HepG2 (cell line): ENCODE data around the gene FHL1. TPM values are rescaled to one million over a fixed set of nuclear protein-coding genes. Genes with fewer than 3 reads are reported as not detected.

ENCODE experiments used
- ATAC-seq: fragments of 200-7000 bp; cut with Tn5 transposase; 3 replicates; pipeline ENCODE4 v1.9.1; 2020; ENCODE audit warnings: mild to moderate bottlenecking, moderate library complexity
- BruUV-seq: library from RNA; stranded (reverse); fragments of 400-500 nt; replicated peaks from 2 replicates; lab custom pipeline; 2021; lab: Mats Ljungman, UMichigan
- CTCF ChIA-PET: fragments of 300-600 bp; formaldehyde crosslinking; extraction: SDS; loops from one replicate; lab custom pipeline; 2021; ENCODE audit warnings: low total read pairs, inconsistent platforms, low intra/inter-chr PET ratio; lab: Yijun Ruan, JAX
- POLR2A ChIA-PET: fragments of 350-600 bp; sonication (Branson Sonifier 250); formaldehyde crosslinking; loops from one replicate; lab custom pipeline; 2020; ENCODE audit warnings: antibody characterized with exemption, inconsistent platforms; lab: Yijun Ruan, JAX
- DNase-seq: peaks from one replicate; pipeline ENCODE4 v3.0.0-alpha.2; 2015; ENCODE audit warnings: low spot score
- FAIRE-seq: peaks from 3 replicates; lab custom pipeline; 2011; peaks lifted over from hg19 to GRCh38; lab: Jason Lieb, UNC
- H2AFZ ChIP-seq: one replicate; pipeline ENCODE4 v1.6.1; 2011; ENCODE audit warnings: low read length, inconsistent platforms
- H3K27ac ChIP-seq: fragments of 300-600 bp; 3 replicates; pipeline ENCODE4 v1.8.0; 2011; ENCODE audit warnings: mixed run types, mild to moderate bottlenecking, mixed read lengths, low read length, inconsistent platforms; ENCODE audit not compliant: insufficient read depth; ENCODE audit errors: extremely low read length
- H3K27me3 ChIP-seq, 2 experiments: fragments of 200-600 bp in 1 of 2; 2 replicates in 1 of 2; 3 replicates in 1 of 2; pipeline versions ENCODE4 v1.6.0 to v1.8.0; 2011; ENCODE audit warnings: low read length in 2 of 2, mild to moderate bottlenecking in 2 of 2, moderate library complexity in 2 of 2, inconsistent platforms in 1 of 2; ENCODE audit not compliant: insufficient read depth in 2 of 2, control insufficient read depth in 1 of 2
- H3K36me3 ChIP-seq, 2 experiments: fragments of 200-600 bp in 1 of 2; replicated peaks in 1 of 2; 2 replicates in 1 of 2; 3 replicates in 1 of 2; pipeline versions ENCODE4 v1.5.1 to v1.8.0; 2011; ENCODE audit warnings: low read length in 2 of 2, inconsistent platforms in 1 of 2; ENCODE audit not compliant: insufficient read depth in 2 of 2, control insufficient read depth in 1 of 2
- H3K4me1 ChIP-seq: 2 replicates; pipeline ENCODE4 v1.5.1; 2012; ENCODE audit warnings: low read length, inconsistent platforms; ENCODE audit not compliant: insufficient read depth
- H3K4me2 ChIP-seq: 2 replicates; pipeline ENCODE4 v1.6.0; 2011; ENCODE audit warnings: low read depth, low read length, inconsistent platforms
- H3K4me3 ChIP-seq, 3 experiments: fragments of 200-600 bp in 1 of 3; sonication (generic), shearing (Covaris generic) in 1 of 3; replicated peaks in 1 of 3; 2 replicates each; pipeline ENCODE4 v1.5.1; 2011 to 2016; ENCODE audit warnings: low read length in 3 of 3, inconsistent platforms in 2 of 3, low read depth in 2 of 3, mild to moderate bottlenecking in 2 of 3, control low read depth in 1 of 3, mixed read lengths in 1 of 3; ENCODE audit not compliant: insufficient read depth in 1 of 3
- H3K79me2 ChIP-seq: one replicate; pipeline ENCODE4 v1.6.1; 2011; ENCODE audit warnings: low read length, inconsistent platforms; ENCODE audit not compliant: insufficient read depth
- H3K9ac ChIP-seq: 2 replicates; pipeline ENCODE4 v1.6.0; 2011; ENCODE audit warnings: mild to moderate bottlenecking, low read depth, low read length, inconsistent platforms; ENCODE audit not compliant: insufficient read depth
- H3K9me3 ChIP-seq: 2 replicates; pipeline ENCODE4 v1.5.1; 2012; ENCODE audit warnings: mild to moderate bottlenecking, low read length
- H4K20me1 ChIP-seq: 2 replicates; pipeline ENCODE4 v1.6.0; 2011; ENCODE audit warnings: inconsistent platforms, mild to moderate bottlenecking, low read length, moderate library complexity; ENCODE audit not compliant: insufficient read depth
- GTF3A ChIP-seq: sonication (generic); formaldehyde crosslinking; conservative IDR thresholded peaks from 2 replicates; pipeline ENCODE4 v1.4.0; 2020; ENCODE audit warnings: mild to moderate bottlenecking, missing genetic modification reagents
- PAWR ChIP-seq: sonication (generic); formaldehyde crosslinking; IDR thresholded peaks from 2 replicates; pipeline ENCODE4 v1.4.0; 2020; ENCODE audit warnings: missing genetic modification reagents, mild to moderate bottlenecking, borderline replicate concordance
- TEAD2 ChIP-seq: sonication (generic); formaldehyde crosslinking; IDR thresholded peaks from 2 replicates; pipeline ENCODE4 v1.9.0; 2021; ENCODE audit warnings: missing genetic modification reagents
- ZKSCAN8 ChIP-seq: IDR thresholded peaks from 2 replicates; pipeline ENCODE4 v1.6.1; 2016; ENCODE audit warnings: borderline replicate concordance, missing genetic modification reagents, missing compliant biosample characterization
- WGBS: methylation state at CpG from one replicate; pipeline ENCODE4 v1.1.6; 2017; ENCODE audit warnings: low lambda C conversion rate; 5-methylcytosine and 5-hydroxymethylcytosine counted together
- in situ Hi-C: cut with HindIII; loops from 2 replicates; pipeline ENCODE4 v1.10.0; 2017; ENCODE audit warnings: low pct_unique_long_range_greater_than_20kb; ENCODE audit not compliant: extremely low pct_ligation_motif_present
- intact Hi-C: fragments of 100-400 bp; cut with micrococcal nuclease; formaldehyde crosslinking; loops from one replicate; pipeline ENCODE4 v1.10.0; 2022; ENCODE audit not compliant: unreplicated experiment
- polyA plus RNA-seq, 8 experiments: library from polyadenylated mRNA; depleted of rRNA in 3 of 8; stranded (reverse) in 7 of 8; unstranded in 1 of 8; fragments of >200 nt; fragmentation: Illumina TruSeq in 4 of 8; extraction: Trizol in 4 of 8; gene quantifications; 2 replicates each; pipeline versions ENCODE4 v1.2.1 to v1.2.3, GENCODE V29; 2011 to 2016; ENCODE audit warnings: low read depth in 4 of 8, missing spikeins in 1 of 8, mixed read lengths in 1 of 8; ENCODE audit not compliant: insufficient read depth in 1 of 8
- total RNA-seq, 5 experiments: library from RNA; depleted of rRNA; stranded (reverse); fragments of >200 nt; fragmentation: Illumina TruSeq; extraction: Trizol; gene quantifications; 2 replicates each; pipeline ENCODE4 v1.2.3, GENCODE V29; 2016; ENCODE audit warnings: low read depth in 1 of 5
- TF ChIP-seq, protein P1 (sequence below): sonication (generic); formaldehyde crosslinking; IDR thresholded peaks from 2 replicates; pipeline ENCODE4 v1.5.0; 2020; ENCODE audit warnings: mild to moderate bottlenecking, missing genetic modification reagents, moderate library complexity
- TF ChIP-seq, protein P2 (sequence below): sonication (generic); formaldehyde crosslinking; IDR thresholded peaks from 2 replicates; pipeline ENCODE4 v1.8.0; 2022; ENCODE audit warnings: mild to moderate bottlenecking, missing genetic modification reagents, borderline replicate concordance
- TF ChIP-seq, protein P3 (sequence below): sonication (generic); formaldehyde crosslinking; IDR thresholded peaks from 2 replicates; pipeline ENCODE4 v1.4.0; 2020; ENCODE audit warnings: missing genetic modification reagents, borderline replicate concordance
- TF ChIP-seq, protein P4 (sequence below): sonication (generic); formaldehyde crosslinking; IDR thresholded peaks from 2 replicates; pipeline ENCODE4 v1.5.0; 2020; ENCODE audit warnings: mild to moderate bottlenecking, missing genetic modification reagents

Gene FHL1
- total and polyA plus RNA-seq, 2 of the 13 experiments (the other 11 are each of a cell fraction or from before 2014, with no cell fraction given) = 0.33 TPM; not detected in 1

DNA sequence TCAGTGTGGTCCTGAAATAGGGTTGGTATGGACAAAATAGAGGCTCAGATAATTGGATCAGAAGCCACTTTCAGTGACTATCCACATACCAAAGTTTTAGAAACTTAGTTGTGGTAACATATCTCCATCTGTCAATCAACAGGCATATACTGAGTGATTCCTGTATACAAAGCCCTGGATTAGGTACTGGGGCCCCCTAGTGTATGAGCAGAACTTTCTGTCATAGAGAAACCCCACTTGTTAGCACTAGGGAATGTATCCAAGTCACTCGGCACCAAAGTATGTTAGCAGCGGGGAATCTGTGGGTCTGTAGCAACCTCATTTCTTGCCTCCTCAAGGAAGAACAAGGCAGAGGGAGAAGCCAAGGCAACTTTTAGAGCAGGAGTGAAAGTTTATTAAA, 53.1 kb downstream of the FHL1 start:
- Histone ChIP-seq H3K27ac (no peak overlapping the region), H3K9me3 (no peaks in the 10 kb centered on the region), H2AFZ (no peak overlapping the region), H3K9ac (no peak overlapping the region), H3K4me2 (no peak overlapping the region), H3K4me1 (no peaks in the 10 kb centered on the region), H3K36me3 (no peaks in the 10 kb centered on the region), H3K79me2 (no peaks in the 10 kb centered on the region), H3K27me3 (no peaks in the 10 kb centered on the region; a peak in 1 of 5 replicates), H3K4me3 (no peak overlapping the region), H4K20me1 (no peaks in the 10 kb centered on the region)
- in situ Hi-C loops (no loop called here), intact Hi-C loops (no loop called here)
- DNase-seq (no peak), ATAC-seq (peak; percentile 65; the same call in 2 of the 3 replicates), FAIRE-seq (peak; percentile 76)
- BruUV-seq = no TSS peak
- no CpG with 5 or more reads among the region's 2 CpGs for WGBS
- ChIA-PET POLR2A (no interaction called here), CTCF (no interaction called here)
- TF ChIP-seq ZKSCAN8 = peak; percentile 82
- TF ChIP-seq PAWR (CRISPR knock-in tag) = no peak
- TF ChIP-seq, protein P1, sequence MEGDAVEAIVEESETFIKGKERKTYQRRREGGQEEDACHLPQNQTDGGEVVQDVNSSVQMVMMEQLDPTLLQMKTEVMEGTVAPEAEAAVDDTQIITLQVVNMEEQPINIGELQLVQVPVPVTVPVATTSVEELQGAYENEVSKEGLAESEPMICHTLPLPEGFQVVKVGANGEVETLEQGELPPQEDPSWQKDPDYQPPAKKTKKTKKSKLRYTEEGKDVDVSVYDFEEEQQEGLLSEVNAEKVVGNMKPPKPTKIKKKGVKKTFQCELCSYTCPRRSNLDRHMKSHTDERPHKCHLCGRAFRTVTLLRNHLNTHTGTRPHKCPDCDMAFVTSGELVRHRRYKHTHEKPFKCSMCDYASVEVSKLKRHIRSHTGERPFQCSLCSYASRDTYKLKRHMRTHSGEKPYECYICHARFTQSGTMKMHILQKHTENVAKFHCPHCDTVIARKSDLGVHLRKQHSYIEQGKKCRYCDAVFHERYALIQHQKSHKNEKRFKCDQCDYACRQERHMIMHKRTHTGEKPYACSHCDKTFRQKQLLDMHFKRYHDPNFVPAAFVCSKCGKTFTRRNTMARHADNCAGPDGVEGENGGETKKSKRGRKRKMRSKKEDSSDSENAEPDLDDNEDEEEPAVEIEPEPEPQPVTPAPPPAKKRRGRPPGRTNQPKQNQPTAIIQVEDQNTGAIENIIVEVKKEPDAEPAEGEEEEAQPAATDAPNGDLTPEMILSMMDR (CRISPR knock-in tag) = peak; percentile 30

DNA sequence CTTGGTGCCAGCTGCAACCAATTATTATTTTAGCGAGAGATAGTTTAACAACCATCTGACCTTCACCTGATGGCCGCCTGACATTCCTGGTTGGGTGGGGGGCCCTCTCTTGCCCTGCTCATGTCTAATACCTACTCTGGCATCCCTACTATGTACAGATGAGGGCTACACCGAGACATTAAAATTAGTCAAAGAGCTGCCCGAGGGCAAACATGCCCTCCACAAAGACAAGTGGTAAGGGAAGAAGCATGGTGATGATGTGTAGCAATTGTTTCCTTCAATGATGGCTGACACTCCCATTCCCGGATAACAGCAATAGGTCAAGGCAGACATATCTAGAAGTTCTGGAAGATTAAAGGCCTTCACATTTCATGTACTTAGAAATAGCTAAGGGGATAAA, 54.3 kb downstream of the FHL1 start:
- no peak overlapping the region for H3K9ac ChIP-seq
- BruUV-seq = no TSS peak
- H3K27ac ChIP-seq = no peak overlapping the region
- ChIA-PET POLR2A (no interaction called here), CTCF (no interaction called here)
- H3K4me3 ChIP-seq = no peak overlapping the region
- FAIRE-seq (no peak), ATAC-seq (no peak), DNase-seq (no peak)
- H3K4me2 ChIP-seq = no peak overlapping the region
- intact Hi-C loops (no loop called here), in situ Hi-C loops (no loop called here)
- no peaks in the 10 kb centered on the region for H4K20me1 ChIP-seq
- H3K27me3 ChIP-seq = no peaks in the 10 kb centered on the region; a peak in 1 of 5 replicates
- H3K9me3 ChIP-seq = no peaks in the 10 kb centered on the region
- H2AFZ ChIP-seq = no peak overlapping the region
- H3K79me2 ChIP-seq = no peaks in the 10 kb centered on the region
- no peaks in the 10 kb centered on the region for H3K4me1 ChIP-seq
- no peaks in the 10 kb centered on the region for H3K36me3 ChIP-seq
- WGBS = 67% methylated on average over 3 of the region's 5 CpGs
- TF ChIP-seq, protein P2, sequence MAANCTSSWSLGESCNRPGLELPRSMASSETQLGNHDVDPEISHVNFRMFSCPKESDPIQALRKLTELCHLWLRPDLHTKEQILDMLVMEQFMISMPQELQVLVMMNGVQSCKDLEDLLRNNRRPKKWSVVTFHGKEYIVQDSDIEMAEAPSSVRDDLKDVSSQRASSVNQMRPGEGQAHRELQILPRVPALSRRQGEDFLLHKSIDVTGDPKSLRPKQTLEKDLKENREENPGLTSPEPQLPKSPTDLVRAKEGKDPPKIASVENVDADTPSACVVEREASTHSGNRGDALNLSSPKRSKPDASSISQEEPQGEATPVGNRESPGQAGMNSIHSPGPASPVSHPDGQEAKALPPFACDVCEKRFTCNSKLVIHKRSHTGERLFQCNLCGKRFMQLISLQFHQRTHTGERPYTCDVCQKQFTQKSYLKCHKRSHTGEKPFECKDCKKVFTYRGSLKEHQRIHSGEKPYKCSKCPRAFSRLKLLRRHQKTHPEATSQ (CRISPR knock-in tag) = no peak
- TF ChIP-seq, protein P3, sequence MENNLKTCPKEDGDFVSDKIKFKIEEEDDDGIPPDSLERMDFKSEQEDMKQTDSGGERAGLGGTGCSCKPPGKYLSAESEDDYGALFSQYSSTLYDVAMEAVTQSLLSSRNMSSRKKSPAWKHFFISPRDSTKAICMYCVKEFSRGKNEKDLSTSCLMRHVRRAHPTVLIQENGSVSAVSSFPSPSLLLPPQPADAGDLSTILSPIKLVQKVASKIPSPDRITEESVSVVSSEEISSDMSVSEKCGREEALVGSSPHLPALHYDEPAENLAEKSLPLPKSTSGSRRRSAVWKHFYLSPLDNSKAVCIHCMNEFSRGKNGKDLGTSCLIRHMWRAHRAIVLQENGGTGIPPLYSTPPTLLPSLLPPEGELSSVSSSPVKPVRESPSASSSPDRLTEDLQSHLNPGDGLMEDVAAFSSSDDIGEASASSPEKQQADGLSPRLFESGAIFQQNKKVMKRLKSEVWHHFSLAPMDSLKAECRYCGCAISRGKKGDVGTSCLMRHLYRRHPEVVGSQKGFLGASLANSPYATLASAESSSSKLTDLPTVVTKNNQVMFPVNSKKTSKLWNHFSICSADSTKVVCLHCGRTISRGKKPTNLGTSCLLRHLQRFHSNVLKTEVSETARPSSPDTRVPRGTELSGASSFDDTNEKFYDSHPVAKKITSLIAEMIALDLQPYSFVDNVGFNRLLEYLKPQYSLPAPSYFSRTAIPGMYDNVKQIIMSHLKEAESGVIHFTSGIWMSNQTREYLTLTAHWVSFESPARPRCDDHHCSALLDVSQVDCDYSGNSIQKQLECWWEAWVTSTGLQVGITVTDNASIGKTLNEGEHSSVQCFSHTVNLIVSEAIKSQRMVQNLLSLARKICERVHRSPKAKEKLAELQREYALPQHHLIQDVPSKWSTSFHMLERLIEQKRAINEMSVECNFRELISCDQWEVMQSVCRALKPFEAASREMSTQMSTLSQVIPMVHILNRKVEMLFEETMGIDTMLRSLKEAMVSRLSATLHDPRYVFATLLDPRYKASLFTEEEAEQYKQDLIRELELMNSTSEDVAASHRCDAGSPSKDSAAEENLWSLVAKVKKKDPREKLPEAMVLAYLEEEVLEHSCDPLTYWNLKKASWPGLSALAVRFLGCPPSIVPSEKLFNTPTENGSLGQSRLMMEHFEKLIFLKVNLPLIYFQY (CRISPR knock-in tag) = no peak
- TF ChIP-seq GTF3A (CRISPR knock-in tag) (no peak), TEAD2 (CRISPR knock-in tag) (no peak)
- TF ChIP-seq, protein P4, sequence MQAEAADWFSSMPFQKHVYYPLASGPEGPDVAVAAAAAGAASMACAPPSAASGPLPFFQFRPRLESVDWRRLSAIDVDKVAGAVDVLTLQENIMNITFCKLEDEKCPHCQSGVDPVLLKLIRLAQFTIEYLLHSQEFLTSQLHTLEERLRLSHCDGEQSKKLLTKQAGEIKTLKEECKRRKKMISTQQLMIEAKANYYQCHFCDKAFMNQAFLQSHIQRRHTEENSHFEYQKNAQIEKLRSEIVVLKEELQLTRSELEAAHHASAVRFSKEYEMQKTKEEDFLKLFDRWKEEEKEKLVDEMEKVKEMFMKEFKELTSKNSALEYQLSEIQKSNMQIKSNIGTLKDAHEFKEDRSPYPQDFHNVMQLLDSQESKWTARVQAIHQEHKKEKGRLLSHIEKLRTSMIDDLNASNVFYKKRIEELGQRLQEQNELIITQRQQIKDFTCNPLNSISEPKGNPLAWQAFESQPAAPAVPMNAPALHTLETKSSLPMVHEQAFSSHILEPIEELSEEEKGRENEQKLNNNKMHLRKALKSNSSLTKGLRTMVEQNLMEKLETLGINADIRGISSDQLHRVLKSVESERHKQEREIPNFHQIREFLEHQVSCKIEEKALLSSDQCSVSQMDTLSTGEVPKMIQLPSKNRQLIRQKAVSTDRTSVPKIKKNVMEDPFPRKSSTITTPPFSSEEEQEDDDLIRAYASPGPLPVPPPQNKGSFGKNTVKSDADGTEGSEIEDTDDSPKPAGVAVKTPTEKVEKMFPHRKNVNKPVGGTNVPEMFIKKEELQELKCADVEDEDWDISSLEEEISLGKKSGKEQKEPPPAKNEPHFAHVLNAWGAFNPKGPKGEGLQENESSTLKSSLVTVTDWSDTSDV (CRISPR knock-in tag) = no peak
